Activated CD4-positive, alpha-beta T cell treated with anti-CD3 and anti-CD28 coated beads, Interleukin-2, amount 50 U/mL, for 48 hours (primary cell): ENCODE measurements around the gene WDFY4.

ENCODE experiments used
- DNase-seq, 2 experiments: peaks; one replicate each; pipeline ENCODE4 v3.0.0-alpha.2; 2020

The WDFY4 gene

DNA sequence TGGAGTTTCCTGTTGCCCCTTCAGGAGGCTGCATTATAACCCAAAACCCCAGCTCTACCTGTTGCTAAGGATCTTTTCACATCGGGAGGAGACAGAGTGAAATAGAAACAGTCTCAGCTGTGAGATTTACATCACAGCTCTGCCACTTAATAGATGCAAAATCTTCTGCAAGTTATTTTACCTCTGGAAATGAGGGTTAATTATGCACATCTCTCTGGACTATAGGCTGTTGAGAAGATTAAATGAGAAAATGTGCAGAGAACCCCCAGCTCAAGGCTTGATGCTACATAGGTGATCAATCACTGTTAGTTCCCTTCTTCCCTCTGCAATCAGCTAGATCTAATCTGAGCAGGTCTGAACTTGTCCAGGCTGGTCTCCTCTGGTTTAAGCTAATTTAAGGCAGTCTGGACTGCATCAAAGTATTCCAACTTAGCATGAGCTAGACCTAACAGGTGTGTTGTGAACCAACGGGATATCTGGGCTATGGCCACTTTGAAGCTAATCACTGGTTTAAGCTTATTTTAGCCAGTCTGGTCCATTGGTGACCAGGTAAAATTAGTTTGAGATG is 263.9 kb downstream of the WDFY4 start:
- no peak for DNase-seq

DNA sequence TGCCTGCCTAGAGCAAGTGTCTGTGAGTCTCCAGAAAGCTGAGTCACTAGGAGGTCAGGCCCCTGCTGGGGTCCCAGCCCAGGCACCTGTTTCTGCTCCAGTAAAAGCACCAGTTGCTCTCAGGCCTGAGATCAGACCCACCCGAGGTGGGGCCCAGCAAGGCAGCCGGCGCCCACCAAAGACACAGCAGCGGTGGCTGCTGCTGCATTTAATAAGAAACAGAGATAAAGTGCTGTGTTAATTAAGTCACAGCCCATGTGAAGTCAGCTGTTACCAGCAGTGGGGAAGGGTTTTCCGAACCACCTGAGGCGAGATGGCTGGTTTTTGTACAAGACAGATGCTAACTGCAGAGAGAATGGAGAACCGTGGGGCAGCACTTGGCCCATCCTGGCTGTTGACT is 267.0 kb downstream of the WDFY4 start:
- DNase-seq = no peak

DNA sequence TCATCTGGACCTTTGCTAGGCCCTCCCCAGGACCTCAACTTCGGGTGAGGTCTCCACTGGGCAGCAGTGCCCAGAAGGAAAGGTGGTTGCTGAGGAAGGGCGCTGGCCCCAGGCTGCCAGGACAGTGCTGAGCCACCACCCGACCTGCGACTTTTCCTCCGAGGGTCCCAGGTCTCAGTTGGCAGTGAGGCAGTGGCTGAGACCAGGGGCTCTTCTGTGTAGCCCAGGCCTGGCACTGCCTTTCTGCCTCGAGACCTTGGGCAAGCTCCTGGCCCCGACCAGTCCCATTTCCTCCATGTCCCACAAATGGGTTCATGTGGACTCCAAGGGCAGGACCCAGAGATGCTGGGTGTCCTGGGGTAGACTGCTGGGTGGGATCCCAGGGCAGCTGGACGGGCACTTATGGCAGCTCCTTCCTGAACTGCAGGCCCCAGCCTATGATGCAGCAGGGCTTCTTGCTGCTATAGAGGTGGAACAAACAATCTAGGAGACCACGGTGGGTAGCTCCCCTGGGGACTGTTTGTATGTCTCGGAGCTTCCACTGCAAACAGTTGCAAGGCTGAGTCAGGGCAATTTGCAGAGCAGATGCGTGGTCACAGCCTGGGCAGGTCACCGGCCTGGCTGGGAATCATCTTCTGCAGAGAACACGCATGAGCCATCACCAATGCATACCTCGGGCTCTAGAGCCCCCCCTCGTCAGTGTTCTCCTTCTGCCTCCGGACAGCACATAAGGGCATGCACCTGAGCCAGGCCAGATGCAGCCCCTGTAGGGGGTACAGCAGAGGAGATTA is 272.9 kb downstream of the WDFY4 start:
- DNase-seq = no peak

DNA sequence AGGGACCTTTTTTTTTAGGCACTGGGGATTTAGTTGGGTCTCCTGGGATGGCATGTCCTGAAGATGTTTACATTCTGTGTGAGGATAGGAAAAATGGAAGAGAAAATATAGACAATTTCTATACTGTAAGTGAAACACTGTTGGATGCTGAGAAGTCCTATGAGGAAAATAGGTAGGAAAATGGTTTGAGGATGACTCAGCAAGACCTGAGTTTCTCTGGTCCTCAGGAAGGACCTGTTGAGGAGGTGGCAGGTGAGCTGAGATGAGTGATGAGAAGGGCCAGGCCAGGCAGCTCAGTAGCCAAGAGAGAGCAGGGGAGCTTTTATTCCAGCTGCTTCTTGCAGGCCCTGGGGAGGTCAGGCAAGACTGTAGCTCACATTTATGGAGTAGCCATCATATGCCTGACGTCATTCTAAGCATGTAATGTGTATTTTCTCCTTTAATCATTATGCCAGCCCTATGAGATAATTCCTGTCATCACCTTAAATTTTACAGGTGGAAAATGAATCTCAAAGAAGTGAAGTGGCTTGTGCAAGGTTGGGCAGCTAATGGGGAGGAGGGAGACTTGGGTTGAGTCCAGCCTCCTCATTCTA is 274.0 kb downstream of the WDFY4 start:
- no peak for DNase-seq

DNA sequence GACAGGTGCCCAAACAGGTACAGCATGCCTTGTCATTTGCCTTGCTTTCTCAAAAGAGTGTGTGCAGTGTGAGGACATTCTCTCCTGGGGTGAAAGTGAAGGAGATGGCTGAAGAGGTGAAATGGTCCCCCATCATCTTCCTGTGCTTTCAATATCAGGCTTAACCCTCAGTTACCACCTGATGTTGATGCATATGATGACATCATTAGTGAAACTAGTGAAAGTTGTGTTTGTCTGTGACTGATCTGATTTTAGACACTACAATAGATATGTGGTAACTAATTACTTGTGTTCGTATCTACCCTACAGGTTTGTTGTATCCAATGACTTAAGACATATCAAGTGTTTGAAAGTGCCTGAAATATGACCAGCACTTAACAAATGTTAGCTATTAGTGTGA is 279.4 kb downstream of the WDFY4 start:
- no peak for DNase-seq

DNA sequence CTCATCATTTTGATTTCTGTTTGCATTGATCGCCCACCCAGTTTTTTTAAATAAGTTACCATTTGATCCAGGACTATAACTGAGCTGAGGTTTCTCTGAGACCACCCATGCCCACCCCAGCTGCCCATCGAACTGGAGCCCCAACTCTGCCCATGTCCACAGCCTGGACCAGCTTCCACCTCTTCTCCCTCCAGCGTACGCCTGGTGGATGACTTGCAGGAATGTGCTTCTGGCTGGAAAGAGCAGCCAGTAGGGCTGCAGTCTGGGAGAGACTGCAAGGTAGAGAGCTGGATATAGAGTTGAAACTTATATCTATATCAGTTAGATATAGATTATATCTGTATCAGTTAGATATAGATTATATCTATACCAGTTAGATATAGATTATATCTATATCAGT is 280.8 kb downstream of the WDFY4 start:
- no peak for DNase-seq

DNA sequence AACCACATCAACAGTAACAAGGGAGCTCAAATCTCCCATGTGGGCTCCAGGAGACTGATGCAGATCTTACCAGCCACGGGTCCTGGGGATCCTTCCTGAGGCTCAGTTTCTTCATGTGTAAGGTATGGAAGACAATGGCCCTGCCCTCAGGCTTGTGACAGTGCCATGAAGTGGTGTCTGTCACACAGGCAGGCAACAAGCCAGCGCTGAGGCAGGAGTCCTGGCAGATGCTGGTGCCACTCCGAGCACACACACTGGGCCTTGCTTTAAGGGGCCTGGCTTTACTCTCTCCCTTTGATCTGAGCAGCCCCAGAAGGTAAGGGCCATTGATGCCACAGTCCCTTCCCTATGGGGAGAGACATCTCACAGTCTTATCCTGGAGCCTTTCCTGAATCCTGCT is 283.4 kb downstream of the WDFY4 start:
- DNase-seq = no peak

DNA sequence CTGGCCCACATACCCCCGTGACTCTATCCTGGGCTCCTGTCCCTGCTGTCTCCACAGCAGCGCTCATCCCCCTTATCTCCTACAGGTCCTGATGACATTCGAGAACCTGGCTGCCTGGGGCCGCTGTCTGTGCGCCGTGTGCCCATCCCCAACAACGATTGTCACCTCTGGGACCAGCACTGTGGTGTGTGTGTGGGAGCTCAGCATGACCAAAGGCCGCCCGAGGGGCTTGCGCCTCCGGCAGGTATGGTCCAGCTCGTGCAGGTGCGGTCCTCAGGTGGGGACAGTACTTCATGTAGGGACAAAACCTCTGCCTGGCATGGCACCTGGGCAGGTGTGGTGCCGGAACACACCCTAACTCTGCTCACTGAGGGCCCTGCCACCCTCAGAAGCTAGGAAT is 285.4 kb downstream of the WDFY4 start:
- DNase-seq = no peak

DNA sequence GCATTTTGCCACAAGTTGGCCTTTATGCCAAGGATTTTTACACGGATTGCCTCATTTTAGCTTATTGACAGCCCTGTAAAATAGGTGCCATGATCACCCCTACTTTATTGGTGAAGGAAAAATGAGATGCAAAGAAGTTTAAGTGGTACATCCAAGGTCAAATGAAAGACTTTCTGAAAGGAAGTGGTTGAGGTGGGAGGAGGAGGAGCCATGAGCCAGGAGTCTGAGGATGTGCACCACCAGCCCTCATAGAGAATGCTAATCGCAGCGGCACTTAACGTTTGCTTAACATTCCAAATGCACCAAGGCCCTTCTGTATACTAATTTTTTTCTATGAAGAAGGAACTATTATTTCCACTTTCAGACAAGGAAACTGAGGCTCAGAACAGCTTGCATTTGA is 286.0 kb downstream of the WDFY4 start:
- DNase-seq = no peak

DNA sequence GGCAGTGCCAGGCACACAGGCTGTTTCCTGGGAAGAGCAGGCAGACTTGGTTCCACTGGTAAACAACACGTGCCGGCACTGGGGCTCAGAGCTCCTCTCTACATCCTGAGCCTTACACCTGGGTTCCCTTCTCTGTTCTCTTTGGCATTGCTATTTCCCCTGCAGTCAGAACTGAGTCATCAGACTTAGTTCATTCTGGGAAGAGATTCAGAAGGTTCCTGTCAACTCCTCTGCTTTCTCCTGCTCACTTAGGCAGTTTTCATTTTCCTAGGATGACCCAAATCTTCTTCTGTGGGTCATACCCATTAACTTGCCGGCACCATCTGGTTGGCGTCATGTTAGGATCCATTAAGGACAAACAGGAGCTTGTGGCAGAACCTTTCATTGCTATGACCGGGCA is 288.4 kb downstream of the WDFY4 start:
- no peak for DNase-seq

DNA sequence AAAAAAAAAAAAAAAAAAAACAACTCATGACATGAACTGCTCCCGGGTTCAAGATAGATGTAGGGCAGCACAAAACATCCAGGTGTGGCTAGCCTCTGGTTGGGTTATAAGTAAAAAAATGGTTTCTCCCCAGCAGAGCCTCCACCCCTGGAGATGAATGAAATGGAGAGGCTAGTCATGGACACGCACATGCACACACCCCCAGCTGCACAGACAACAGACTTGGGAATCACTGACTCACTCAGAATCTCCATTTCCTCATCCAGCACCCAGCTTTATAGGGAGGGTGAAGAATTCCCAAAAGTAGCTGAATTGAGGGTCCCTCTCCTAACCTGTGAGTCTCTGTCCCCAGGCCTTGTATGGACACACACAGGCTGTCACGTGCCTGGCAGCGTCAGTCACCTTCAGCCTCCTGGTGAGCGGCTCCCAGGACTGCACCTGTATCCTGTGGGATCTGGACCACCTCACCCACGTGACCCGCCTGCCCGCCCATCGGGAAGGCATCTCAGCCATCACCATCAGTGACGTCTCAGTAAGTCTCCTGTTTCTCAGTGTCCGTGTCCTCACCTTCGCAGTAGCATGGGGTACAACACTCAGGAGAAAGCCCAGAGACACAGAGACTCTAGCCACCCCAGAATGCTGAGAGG is 290.0 kb downstream of the WDFY4 start:
- no peak for DNase-seq

DNA sequence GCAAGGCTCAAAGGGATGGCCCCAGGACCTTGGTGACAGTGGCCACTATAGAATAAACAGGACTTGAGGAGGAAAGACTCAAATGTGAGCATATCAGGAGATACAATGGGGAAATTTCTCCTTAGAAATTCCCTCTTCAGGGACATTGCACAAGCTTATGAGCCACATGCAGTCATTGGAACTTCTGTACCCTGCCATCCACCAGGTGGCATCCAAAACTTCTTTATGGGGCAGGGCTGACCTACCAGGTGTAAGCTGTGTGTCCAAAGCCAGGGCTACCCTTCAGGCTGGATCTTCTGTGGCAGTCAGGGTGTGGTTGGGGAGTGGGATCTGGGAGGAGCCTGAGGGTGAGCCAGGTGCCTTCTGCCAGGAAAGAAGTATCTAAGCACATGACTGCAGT is 291.5 kb downstream of the WDFY4 start:
- peak in 1 of 2 experiments; percentile 8 for DNase-seq

DNA sequence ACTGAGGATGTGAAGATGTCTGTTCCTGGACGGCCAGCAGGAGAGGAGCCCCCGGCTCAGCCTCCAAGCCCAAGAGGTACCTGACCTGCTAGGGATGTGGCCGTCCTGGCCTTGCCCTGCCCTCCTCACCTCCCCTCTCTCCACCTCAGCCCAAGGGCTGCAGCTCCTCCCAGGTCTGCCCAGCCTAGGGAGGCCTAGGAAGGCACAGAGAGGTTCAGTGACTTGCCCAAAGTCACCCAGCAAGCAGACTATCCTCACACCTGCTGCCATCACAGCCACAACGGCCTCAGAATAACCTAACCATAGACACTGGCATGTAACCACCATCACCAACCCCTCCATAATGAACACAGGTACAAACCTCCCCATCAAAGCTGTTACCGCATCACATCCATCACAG is 293.6 kb downstream of the WDFY4 start:
- DNase-seq = no peak

DNA sequence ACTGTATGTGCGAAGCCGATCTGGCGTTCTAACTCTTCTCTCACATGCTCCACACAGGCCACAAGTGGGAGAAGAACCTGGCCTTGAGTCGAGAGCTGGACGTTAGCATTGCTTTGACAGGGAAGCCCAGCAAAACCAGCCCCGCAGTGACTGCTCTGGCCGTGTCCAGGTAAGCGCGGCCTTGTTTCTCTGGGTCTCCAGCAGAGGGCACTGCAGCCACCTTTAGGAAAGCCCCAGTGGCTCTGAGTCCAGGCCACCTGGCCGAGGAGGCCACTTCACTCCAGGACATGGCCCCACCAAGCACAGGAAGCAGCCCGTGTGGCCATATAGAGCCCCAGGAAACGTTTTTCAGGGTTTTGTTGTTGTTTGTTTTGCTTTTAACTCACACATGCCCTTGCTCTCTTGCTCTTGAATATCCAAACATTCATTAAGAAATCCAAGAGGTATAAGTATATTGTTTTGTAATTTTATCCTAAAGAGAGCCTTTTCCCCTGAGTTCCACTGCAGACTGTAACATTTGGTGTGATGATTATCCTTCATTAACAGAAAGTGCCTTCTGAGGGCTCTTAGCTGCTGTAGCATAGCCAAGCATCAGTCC is 296.7 kb downstream of the WDFY4 start:
- DNase-seq = peak; percentile 49 to 61

DNA sequence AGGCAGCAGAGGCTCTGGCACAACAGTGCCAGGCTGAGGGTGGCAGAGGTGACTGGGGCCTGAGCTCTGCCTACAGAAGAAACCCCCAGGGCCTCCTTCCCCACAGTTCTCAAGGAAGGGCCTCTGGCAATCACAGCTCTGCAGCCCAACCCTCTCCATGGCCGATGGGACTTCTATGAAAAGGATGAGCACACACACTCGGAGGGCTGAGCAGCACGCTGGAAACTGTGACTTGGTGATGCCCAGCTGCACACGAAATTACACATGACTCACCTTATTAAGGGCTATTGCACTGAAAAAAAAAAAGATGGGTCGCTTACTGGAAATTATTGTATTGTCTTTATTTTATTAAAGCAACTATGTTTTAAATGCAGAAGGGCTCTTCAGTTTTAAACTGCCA is 297.9 kb downstream of the WDFY4 start:
- DNase-seq = no peak

DNA sequence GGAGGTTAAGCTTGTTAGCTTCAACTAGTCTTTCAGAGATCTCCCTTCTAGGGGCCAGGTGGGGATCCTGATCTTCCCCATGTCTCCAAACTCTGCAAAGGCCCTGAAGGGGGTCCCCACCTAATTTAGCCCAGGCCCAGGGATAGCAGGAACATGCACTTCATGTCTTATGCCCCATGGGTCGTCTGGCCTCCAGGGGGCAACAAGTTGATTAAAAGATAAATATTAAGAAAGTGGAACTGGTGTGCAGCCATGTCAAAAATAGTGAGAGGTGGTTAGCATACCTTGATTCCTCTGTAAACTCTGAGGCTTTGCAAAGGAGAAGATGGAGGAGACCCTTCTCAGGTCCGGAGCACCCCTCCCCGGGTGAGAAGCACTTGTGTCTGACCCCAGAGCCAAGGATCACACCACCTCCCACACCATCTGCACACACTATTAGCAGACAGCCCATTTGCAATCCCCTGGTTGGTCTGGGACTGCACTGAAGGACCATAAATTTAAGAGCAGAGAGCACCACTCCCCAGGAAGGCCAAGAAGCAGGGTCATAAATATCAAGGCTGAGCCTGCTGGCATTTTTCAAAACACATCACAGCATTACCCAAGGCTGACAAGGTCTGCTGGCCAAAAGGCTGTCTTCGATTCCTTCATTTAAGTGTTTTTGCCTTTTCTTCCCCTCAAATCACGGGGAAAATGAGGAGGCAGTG is 299.1 kb downstream of the WDFY4 start:
- no peak for DNase-seq

DNA sequence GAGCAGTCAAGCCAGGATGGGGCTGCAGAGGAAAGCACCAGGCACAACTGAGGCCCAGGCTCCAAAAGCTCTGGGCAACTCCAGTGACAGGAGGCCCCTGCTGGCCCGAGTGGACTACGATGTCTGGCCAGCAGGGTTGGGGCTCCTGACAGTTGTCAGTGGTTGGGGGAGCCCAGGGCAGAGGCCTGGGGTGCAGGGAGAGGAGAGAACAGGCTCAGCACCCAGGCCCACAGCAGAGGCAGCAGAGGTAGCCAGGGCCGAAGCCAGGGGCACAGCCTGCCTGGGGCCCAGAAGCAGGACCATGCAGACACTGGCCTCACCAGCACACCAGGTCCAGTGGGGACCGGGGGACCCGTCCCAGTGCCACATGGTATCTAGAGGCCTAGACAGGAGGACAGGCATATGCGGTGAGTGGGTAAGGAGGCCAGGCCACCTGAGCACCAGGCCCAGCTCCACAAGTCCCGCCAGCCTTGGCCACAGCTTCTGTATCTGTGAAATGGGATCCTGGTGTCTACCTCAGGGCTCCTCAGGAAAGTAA is 301.0 kb downstream of the WDFY4 start:
- DNase-seq = no peak

DNA sequence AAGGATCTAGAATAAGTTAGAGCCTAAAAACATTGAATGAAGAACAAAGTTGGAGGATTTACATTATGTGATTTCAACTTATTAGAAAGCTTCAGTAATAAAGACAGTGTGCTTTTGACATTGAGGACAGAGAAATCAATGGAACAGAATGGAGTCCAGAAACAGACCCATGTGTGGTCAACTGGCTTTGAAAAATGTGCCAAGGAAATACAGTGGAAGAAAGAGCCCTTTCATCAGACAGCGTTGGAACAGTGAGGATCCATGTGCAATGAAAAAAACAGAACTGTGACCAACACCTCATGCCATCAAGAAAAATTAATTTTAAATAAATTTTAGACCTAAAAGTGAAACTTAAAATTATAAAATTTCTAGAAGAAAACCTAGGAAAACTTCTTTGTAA is 305.6 kb downstream of the WDFY4 start:
- no peak for DNase-seq

DNA sequence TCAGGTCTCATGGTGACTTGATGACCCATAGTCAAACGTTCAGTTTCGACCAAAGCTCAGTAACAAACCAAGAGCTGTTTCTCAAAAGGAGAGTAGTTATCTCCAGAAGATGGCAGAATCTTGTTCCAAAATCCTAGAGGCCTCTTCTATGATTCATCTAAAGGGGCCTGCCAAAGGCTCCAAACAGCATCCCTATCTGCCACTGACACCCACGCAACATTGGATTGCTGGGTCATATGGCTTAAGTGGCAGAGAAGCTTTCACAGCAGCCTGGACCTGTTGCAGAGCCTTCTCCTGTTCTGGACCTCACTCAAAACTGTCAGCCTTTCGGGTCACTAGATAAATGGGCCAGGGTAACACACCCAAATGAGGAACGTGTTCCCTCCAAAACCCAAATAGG is 309.0 kb downstream of the WDFY4 start:
- DNase-seq = no peak

DNA sequence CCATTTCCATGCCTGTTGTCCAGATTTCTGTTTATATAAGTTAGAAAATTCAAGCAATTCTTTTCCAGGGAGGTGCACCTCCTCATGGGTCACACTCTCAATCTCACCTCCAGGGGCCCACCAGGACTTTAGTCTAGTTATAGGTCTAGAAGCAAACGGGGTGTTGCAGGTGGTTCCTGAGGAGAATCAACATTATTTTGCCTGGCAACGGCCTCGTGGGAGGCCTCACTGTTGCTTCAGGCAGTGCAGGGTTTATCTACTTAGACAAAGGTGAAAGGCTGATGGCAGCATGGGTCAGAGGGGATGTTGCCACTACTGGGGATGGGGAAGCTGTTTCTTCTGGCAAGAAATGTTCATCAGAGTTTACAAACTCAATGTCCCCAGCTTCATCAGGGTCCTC is 311.7 kb downstream of the WDFY4 start:
- DNase-seq = no peak

DNA sequence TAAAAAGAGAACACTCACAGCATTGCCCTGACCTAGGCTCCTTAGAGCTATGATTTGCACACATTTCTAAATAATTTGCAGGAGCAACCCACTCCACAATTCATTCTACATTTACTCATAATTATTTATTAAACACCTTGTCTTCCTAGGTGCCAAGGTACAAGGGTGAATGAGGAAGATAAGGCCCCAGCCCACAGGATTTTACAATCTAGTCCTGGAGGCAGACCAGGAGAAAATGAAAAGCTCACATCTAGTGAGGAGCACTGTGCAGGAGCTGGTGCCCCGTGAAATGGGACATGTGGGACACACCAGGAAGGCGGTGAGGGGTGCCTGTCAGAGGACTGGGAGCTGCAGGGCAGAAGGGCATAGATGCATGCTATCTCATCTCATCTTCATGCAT is 314.7 kb downstream of the WDFY4 start:
- DNase-seq = no peak
